ENCODE measurements around the gene DIP2C.
"Not testable (repeated sequence)": the region's sequence is repeated elsewhere in the genome, so short reads cannot be mapped to it uniquely, and the experiment has no call there.

Gene DIP2C

GRCh38 chr10:381805-382204, 307.7 kb downstream of the DIP2C start:
- no peak for DNase-seq

GRCh38 chr10:381346-381745, 308.1 kb downstream of the DIP2C start:
- no peak for DNase-seq

DNA sequence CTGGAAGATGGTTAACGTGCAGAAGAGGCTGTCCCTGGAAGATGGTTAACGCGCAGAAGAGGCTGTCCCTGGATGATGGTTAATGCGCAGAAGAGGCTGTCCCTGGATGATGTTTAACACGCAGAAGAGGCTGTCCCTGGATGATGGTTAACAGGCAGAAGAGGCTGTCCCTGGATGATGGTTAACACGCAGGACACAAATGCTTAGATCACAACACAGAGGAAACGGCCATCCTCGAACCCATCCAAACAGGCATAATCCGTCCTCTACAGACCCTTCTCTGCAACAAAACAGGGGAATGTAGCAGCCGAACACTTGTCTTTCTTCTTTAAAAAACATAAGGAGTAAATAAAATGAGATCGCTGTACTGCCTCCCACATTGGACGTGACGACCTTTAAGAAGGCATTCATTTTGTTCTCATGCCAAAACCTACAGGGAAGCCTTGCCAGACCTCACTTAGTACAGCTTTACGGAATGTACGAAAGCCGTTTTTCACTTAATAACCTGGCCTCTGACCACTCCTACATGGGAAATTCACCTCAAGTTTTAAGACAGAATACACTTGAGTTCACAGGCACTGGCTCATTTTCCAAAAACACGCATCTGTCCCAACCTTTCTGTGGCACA, 309.0 kb downstream of the DIP2C start:
- DNase-seq = no peak

DNA sequence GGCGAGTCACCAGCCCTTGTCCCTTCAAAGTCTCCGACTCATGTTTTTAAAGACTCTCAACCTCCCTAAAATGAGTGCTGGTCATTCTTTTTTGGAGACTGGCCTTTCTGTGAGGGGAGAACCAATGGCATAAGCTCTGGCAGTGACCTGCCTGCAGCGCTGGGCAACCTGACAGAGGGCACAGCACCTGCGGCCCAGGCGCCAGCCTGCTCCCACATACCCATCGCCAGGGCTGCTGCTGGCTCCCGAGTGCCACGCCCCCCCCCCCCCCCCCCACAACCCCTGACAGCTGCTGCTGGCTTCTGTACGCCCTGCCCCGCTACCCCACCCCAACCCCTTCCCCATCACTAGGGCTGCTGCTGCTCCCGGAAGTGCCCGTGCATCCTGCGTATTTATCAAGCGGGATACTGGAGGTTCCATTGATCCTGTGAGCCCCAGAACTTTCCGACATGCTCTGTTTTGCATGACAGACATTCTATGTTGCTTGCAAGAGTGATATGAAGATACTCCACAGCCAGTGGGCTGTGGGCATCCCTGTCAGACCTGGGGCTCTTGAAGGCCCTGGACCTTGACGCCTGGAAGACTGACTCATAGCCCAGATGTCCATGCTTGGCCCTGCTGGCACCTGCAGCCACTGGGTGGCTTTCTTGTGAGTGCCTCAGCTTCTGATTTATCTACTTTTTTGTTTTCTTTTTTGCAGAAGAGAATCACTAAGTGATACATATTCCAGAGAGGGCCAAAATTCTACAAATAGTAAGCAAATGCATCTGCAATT, 310.4 kb downstream of the DIP2C start:
- no peak for DNase-seq

DNA sequence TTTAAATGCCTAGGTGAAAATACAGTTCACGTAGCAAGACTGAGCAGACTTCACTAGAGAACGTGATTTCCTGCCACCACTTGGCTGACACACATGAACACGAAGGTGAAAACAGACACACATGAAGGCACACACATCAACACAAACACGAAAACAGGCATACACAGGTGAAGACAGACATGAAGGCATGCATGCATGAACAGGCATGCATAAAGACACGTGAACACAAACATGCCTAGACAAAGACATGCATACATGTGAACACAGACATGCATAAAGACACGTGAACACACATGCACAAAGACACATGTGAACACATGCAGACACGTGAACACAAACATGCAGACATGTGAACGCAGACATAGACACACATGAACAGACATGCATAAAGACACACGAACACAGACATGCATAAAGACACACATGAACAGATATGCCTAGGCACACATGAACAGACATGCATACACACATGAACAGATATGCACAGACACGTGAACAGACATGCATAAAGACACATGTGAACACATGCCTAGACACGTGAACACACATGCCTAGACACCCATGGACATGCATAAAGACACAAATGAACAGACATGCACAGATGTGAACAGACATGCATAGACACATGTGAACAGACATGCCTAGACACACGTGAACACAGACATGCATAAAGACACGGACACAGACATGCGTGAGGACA, 311.1 kb downstream of the DIP2C start:
- no peak for DNase-seq

DNA sequence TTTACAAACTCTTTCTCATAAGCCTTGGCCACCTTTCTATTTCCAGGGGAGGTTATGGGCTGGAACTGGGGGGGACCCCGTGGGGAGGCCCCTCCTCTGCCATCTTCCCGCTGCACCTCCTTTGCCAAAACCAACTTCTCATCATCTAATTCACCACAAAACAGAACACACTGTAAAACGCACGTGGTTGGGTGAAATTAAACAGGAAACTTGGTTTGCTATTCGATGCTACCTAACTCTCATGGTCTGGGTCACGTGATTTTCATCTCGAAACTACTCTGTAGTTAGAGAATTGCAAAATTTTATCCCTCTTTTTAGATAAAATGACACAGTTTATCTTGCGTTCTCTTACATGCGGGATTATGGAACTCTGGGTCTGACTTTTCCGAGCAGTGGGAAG, 312.2 kb downstream of the DIP2C start:
- DNase-seq = no peak

DNA sequence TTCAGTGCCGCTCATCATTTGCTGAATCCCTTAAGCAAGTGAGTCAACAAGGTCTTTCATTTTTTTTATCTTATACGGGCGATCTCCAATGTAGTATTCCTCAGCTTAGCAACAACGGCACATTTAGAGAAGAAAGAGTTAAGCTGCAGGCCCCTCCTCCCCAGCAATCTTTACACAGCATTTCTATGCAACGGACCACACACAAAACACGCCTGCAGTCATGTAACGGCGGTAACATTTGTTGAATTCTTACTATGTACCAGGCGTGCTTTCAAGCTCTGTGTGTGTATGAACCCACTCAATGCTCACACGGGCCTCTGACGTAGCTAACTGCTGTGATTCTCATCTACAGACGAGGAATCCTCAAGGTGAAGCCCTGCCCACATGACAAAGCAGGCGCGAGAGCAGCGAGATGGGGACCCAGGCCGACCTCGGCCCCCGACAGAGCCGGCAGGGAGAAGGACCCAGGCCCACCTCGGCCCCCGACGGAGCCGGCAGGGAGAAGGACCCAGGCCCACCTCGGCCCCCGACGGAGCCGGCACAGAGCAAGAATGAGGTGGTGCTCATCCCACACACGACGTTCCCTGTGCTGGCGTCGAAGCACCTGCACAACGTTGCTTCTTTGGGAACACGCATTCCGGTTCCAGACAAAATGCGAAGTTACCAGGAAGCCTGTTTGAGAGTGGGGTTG, 313.5 kb downstream of the DIP2C start:
- no peak for DNase-seq

DNA sequence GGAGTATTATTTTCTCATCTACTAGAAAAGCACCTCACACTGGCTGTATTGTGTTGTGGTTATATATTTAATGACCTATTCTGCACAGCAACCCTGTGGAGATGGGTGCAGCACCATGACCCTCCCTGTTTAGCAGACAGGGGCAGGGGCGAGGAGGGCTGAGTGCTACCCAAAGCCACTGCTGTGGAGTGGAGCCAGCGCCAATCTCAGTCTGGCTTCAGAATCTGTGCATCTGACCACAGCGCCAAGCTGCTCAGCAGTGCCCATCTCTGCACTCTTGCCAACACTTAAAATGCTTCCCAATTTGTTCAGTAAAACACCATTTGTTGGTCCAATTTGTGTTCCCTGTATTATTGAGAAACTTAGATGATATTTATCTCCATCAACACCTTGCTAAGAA, 315.1 kb downstream of the DIP2C start:
- no peak for DNase-seq

DNA sequence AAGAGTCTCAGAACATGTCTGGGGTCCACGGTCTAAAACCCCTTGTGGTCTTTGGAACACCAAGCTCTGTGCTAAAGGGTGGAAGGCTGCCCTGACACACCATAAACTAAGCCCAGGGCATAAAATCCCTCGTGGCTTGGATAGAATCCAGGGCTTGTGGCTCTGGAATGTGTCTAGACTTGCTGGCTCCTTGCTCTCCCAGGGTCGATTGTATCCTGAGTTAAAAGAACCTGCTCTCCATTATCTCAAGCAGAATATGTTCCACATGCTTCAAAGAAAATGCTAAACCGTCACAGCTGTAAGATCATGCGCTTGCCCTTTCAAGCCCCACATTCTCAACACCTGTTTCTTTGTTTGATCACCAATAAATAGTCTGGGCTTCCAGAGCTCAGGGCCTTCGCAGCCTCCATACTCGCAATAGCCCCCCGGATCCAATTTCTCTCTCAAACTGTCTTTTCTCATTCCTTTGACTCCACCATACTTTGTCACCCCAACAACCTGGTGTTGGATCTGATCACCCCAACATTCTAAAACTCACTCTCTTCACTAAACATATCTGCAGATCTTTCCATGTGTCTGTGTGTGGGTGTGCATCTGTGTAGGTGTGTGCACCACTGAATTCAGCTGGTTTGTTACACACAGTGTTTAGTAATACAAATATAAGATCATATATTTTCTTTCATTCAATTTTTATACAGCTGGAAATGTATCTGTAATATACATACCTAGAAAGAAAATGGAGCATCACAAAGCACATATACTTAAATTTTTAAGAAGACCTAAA, 315.8 kb downstream of the DIP2C start:
- no peak for DNase-seq

DNA sequence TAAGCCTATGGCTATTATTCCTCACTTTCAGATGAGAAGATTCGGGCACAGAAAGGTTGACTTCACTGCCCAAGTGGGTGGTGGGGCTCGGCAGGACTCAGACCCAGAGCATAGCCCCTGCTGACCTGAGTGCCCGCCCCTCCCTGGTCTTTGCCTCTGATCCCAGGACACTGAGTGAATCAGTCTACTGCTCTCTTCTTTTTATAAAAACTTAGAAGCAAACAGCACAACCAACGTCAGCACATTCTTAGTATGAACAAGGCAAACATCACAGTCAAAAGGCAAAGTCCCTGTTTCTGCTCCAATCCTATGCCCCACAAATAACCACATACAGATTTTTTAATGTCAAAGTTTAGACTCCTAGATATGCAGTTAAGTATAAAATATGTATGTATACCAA, 316.5 kb downstream of the DIP2C start:
- DNase-seq = no peak

- no peak for DNase-seq
Observed at GRCh38 chr10:372566-372965, 316.9 kb downstream of the DIP2C start.

DNA sequence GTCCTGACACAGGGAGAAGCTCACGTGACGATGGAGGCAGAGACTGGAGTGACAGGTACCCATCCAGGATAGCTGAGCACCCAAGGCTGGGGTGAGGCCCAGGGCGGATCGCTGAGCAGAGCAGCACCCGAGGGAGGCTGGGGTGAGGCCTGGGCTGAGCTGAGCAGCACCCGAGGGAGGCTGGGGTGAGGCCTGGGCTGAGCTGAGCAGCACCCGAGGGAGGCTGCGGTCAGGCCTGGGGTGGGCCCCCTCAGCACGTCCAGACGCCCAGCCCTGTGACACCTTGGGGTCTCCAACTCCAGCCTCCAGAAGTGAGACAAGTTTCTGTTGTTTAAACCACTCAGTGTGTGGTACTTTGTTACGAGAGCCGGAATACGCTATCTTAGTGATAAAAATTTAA, 318.0 kb downstream of the DIP2C start:
- no peak for DNase-seq

DNA sequence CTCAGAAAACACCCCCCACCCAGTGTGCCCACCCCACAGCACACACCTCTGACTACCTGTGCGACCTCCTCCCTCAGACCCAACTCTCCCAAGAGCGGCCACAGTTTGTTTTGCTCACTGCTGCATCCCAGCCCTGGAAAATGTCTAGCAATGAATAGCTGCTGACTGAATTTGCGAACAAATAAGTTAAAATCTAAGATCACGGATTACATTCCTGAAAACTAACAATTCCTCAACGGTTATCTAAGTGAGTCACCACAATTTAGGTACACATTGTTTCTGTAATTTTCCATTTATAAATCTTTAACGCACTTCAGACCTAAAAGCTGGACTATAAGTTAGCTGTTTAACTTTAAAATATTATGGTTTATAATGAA, 319.0 kb downstream of the DIP2C start:
- DNase-seq = no peak

DNA sequence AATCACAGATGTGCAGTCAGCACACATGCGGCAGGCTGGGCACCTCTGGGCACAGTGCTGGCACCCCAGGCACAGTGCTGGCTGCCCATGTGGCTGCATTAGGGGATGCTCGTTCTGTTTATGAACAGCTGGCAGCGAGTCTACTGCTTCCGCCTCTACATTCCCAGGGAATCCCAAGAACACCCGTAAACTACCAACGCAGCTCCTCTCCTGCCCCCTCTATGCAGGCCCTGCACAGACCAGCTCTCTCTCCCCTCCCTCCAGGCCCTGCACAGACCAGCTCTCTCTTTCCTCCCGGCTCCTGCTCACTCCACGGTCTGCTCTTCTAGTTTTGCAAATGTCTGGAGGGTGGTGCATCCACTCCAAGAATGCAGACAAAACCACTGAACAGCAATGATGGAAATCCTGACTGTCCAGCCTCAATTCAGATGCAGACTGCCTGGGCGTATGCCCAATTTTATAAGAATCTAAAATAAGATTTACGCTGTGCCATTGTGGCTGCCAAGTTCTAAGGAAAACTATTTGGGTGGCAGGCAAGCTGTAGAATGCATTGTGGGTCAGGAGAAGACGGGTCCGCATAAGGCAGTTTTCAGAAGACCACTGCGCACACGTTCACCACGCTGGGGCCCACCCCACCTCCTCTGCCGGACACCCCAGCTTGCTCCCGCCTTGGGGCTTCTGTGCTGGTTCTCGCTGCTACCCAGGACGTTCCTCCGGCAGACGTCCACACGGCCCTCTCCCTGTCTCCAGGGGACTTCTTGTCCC, 319.6 kb downstream of the DIP2C start:
- no peak for DNase-seq

DNA sequence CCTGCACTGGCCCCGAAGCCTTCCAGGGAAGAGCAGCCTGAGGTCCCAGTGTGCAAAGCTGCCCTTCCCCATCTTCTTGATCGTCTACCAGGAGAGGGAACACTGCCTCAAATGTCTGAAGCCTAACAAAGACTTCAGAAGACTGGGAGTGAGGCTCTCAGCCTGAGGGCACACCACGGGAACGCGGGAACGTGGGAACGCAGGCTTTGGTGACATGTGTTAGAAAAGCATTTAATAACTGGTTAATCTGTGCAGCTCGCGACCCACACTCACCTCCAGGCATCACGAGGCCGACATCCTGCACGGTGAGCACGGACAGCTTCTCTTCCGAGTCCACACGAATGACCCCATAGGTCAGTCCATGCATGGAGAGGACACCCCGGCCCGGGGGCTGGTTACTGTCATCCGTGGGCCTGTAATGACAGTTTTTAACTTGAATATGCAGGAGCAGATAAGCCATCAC, 320.2 kb downstream of the DIP2C start:
- no peak for DNase-seq

DNA sequence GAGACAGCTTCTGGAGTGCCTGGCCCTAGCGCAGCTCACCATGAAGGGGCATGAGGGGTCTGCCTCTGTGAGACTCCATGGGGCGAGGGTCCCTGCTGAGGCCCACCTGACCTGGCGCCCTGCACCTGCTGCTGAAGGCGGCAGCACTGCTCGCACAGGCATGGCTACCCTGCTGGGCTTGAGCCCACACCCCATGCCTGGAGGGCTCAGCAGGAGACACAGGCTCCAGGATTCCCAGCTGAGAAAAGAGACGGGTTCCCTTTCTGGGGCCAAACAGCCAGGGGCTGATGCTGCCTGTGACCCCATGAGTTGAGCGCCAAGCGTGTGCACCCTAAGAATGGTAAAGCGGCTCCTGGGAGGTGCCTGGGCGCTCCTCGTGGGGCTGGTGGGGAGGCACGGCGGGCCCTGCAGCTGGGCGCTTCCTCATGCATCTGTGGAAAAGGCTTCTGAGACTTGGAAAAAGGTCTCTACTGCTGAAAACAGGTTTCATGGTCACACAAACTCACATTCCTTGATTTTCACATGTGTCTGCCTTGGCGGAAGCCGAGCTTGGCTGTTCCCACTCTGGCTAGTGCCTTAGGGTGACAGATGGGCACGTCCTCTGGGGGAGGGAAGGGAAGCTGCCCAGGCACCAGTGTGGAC, 320.8 kb downstream of the DIP2C start:
- DNase-seq = no peak

- not testable (repeated sequence) for DNase-seq
Observed at GRCh38 chr10:368107-368506, 321.4 kb downstream of the DIP2C start.

- DNase-seq = no peak
Observed at GRCh38 chr10:367636-368035, 321.8 kb downstream of the DIP2C start.

DNA sequence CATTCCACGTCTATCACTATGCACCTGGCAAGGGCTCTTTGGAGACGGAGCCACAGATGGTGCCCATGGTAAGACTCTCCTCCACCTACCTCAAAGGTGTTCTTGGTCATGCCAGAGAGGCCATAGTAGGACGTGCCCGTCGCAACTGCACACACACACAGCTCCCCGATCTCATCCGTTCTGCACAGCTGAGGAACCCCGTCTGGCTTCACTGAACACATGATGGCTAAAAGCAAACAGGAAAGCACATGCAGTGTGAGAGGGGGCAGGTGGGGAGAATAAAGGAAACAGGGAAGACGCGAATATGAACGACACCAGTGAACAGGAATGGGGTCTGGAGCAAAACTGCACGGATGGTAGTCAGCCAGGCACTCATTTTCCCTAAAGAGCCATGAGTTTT, 323.3 kb downstream of the DIP2C start:
- no peak for DNase-seq

DNA sequence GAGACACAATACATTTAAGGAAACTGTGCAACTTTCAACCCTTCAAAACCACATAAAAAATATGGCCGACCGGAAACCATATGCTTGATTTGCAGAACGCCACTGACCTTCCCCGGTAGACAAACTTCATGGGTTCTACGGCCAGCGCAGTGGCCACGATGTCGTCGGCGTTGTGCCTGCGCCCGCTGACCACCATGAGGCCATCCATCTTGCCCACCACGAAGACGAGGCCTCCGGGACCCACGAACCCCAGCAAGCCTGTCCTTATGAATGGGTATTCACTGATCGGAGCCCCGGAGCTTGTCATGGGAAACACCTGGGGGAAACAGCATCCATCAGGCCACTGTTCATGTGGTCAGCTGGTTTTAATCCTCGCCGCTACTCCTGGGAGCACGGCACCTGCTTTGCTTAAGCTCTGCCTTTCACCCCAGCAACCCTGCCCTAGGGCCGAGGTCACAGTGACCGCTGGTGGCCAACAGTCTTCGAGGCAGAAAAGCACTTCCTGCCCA, 325.1 kb downstream of the DIP2C start:
- no peak for DNase-seq

DNA sequence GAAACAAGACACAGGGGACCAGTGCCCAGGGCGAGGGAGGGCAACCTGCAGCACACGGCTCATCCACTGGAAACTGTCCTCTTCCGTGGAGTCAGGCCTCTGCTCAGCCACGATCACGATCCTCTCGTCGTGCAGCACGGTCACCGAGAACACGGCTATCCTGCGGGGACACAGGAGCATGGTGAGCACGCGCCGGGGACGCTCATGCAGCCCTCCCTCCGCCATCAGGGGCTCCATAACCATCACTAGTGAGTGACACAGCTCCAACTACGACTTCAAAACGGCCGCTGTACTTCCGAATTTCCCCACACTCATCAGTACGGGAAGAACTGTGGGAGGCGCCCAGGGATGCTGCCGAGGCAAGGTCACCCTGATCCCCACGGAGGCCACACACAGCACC, 326.3 kb downstream of the DIP2C start:
- no peak for DNase-seq

Measured in GOT3 (cell line).